ENCODE data around the gene CTIF. TPM values are rescaled to one million over a fixed set of nuclear protein-coding genes. Genes with fewer than 3 reads are reported as not detected.

The CTIF gene
- polyA plus RNA-seq, 1 donor from 2014 or later = 50.2 TPM

- no peaks in the 10 kb centered on the region for H3K36me3 ChIP-seq (ENCODE audit: insufficient read depth, low read length)
- no peaks in the 10 kb centered on the region for H3K9me3 ChIP-seq (ENCODE audit: low read length)
- H4K20me1 ChIP-seq (ENCODE audit: insufficient read depth) = no peaks in the 10 kb centered on the region
- H3K4me3 ChIP-seq (ENCODE audit: low read length) = no peak overlapping the region
- no peaks in the 10 kb centered on the region for H3K79me2 ChIP-seq (replicated peaks; ENCODE audit: insufficient read depth, low read length)
- H3K4me2 ChIP-seq (ENCODE audit: low read length) = no peak overlapping the region
- H3F3A ChIP-seq (ENCODE audit: insufficient read depth, low read length, poor library complexity, severe bottlenecking) = no peaks in the 10 kb centered on the region
- no peak overlapping the region for H2AFZ ChIP-seq (ENCODE audit: low read depth, low read length)
- H3K9me2 ChIP-seq (ENCODE audit: insufficient read depth, low read length) = no peaks in the 10 kb centered on the region
- H3K27ac ChIP-seq (ENCODE audit: low read length) = no peak overlapping the region
- no peak overlapping the region for H3K9ac ChIP-seq (ENCODE audit: low read length)
- TF ChIP-seq MXI1 (conservative IDR thresholded peaks at IDR 0.05; ENCODE audit: poor library complexity, severe bottlenecking) = no peak
- TF ChIP-seq EP300 (conservative IDR thresholded peaks at IDR 0.05; ENCODE audit: poor library complexity, severe bottlenecking) = no peak
- TF ChIP-seq CTCF (IDR thresholded peaks at IDR 0.05; ENCODE audit: poor library complexity, severe bottlenecking) = no peak
- no peak for TF ChIP-seq POLR2AphosphoS5 (IDR thresholded peaks at IDR 0.05)
- no peak for TF ChIP-seq RAD21 (conservative IDR thresholded peaks at IDR 0.05)
- TF ChIP-seq, protein P1, sequence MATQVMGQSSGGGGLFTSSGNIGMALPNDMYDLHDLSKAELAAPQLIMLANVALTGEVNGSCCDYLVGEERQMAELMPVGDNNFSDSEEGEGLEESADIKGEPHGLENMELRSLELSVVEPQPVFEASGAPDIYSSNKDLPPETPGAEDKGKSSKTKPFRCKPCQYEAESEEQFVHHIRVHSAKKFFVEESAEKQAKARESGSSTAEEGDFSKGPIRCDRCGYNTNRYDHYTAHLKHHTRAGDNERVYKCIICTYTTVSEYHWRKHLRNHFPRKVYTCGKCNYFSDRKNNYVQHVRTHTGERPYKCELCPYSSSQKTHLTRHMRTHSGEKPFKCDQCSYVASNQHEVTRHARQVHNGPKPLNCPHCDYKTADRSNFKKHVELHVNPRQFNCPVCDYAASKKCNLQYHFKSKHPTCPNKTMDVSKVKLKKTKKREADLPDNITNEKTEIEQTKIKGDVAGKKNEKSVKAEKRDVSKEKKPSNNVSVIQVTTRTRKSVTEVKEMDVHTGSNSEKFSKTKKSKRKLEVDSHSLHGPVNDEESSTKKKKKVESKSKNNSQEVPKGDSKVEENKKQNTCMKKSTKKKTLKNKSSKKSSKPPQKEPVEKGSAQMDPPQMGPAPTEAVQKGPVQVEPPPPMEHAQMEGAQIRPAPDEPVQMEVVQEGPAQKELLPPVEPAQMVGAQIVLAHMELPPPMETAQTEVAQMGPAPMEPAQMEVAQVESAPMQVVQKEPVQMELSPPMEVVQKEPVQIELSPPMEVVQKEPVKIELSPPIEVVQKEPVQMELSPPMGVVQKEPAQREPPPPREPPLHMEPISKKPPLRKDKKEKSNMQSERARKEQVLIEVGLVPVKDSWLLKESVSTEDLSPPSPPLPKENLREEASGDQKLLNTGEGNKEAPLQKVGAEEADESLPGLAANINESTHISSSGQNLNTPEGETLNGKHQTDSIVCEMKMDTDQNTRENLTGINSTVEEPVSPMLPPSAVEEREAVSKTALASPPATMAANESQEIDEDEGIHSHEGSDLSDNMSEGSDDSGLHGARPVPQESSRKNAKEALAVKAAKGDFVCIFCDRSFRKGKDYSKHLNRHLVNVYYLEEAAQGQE (IDR thresholded peaks at IDR 0.05; ENCODE audit: borderline replicate concordance) = no peak
- TF ChIP-seq TAF1 (IDR thresholded peaks at IDR 0.05; ENCODE audit: low read depth) = no peak
- TF ChIP-seq EZH2 (IDR thresholded peaks at IDR 0.05; ENCODE audit: borderline replicate concordance, insufficient read depth, low read length, poor library complexity, severe bottlenecking) = no peak
- TF ChIP-seq SMC3 (conservative IDR thresholded peaks at IDR 0.05; ENCODE audit: poor library complexity) = no peak
- no peaks in the 10 kb centered on the region for H3K27me3 ChIP-seq (ENCODE audit: insufficient read depth, low read depth, low read length)
These were observed 13.2 kb upstream of the CTIF start for GRCh38 chr18:48525671-48526070.

DNA sequence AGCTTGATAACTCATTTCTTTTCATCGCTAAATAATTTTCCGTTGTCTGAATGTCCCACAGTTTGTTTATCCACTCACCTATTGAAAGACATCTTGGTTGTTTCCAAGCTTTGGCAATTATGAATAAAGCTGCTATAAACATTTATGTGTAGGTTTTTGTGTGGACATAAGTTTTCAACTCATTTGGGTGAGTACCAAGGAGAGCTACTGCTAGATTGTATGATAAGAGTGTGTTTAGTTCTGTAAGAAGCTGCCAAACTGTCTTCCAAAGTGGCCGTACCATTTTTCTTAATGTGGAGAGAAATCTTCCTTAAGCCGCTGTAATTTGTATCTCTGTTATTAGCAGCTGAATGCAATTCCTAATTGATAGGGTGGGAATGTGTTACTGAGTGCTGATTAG is 11.4 kb upstream of the CTIF start:
- TF ChIP-seq RAD21 (conservative IDR thresholded peaks at IDR 0.05) (no peak), EP300 (conservative IDR thresholded peaks at IDR 0.05; ENCODE audit: poor library complexity, severe bottlenecking) (no peak), CTCF (IDR thresholded peaks at IDR 0.05; ENCODE audit: poor library complexity, severe bottlenecking) (no peak), MXI1 (conservative IDR thresholded peaks at IDR 0.05; ENCODE audit: poor library complexity, severe bottlenecking) (no peak), TAF1 (IDR thresholded peaks at IDR 0.05; ENCODE audit: low read depth) (no peak), SMC3 (conservative IDR thresholded peaks at IDR 0.05; ENCODE audit: poor library complexity) (no peak), EZH2 (IDR thresholded peaks at IDR 0.05; ENCODE audit: borderline replicate concordance, insufficient read depth, low read length, poor library complexity, severe bottlenecking) (no peak), POLR2AphosphoS5 (IDR thresholded peaks at IDR 0.05) (no peak)
- TF ChIP-seq, protein P1 (IDR thresholded peaks at IDR 0.05; ENCODE audit: borderline replicate concordance) = no peak
- Histone ChIP-seq H3K27me3 (ENCODE audit: insufficient read depth, low read depth, low read length) (no peaks in the 10 kb centered on the region), H3K36me3 (ENCODE audit: insufficient read depth, low read length) (no peaks in the 10 kb centered on the region), H4K20me1 (ENCODE audit: insufficient read depth) (no peaks in the 10 kb centered on the region), H3K79me2 (replicated peaks; ENCODE audit: insufficient read depth, low read length) (no peaks in the 10 kb centered on the region), H3F3A (ENCODE audit: insufficient read depth, low read length, poor library complexity, severe bottlenecking) (no peaks in the 10 kb centered on the region), H3K9me2 (ENCODE audit: insufficient read depth, low read length) (no peaks in the 10 kb centered on the region), H3K4me3 (ENCODE audit: low read length) (no peak overlapping the region), H3K9ac (ENCODE audit: low read length) (no peak overlapping the region), H3K27ac (ENCODE audit: low read length) (no peak overlapping the region), H2AFZ (ENCODE audit: low read depth, low read length) (no peak overlapping the region), H3K9me3 (ENCODE audit: low read length) (no peaks in the 10 kb centered on the region), H3K4me2 (ENCODE audit: low read length) (no peak overlapping the region)

Data from neural cell (in vitro differentiated cells).